GM12872 (cell line): ENCODE data around the gene DIPK1A.

Experiments
- TF ChIP-seq, protein P1 (sequence below): IDR thresholded peaks from 3 replicates; pipeline ENCODE4 v1.5.1; 2011; ENCODE audit warnings: low read depth, mild to moderate bottlenecking, low read length, moderate library complexity; ENCODE audit not compliant: insufficient read depth

Gene DIPK1A

DNA sequence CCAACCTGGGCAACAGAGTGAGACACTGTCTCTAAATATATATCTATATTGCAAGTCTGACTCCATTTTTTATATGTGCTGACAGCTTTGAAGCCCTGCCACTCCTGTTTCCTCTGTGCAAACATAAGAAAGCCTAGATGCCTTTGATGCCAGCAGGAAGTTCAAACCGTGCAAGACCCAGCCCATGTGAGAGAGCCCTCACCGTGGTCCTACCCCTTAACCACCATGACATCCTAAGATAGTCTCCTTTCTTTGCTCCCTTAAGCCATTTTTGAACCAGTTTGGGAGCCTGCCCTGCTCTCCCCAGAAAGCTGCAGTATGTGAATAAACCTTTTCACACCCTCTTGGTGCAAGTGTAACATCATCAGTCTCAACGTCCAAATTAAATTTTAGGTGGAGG is 3.7 kb upstream of the DIPK1A start:
- TF ChIP-seq, protein P1, sequence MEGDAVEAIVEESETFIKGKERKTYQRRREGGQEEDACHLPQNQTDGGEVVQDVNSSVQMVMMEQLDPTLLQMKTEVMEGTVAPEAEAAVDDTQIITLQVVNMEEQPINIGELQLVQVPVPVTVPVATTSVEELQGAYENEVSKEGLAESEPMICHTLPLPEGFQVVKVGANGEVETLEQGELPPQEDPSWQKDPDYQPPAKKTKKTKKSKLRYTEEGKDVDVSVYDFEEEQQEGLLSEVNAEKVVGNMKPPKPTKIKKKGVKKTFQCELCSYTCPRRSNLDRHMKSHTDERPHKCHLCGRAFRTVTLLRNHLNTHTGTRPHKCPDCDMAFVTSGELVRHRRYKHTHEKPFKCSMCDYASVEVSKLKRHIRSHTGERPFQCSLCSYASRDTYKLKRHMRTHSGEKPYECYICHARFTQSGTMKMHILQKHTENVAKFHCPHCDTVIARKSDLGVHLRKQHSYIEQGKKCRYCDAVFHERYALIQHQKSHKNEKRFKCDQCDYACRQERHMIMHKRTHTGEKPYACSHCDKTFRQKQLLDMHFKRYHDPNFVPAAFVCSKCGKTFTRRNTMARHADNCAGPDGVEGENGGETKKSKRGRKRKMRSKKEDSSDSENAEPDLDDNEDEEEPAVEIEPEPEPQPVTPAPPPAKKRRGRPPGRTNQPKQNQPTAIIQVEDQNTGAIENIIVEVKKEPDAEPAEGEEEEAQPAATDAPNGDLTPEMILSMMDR: no peak

DNA sequence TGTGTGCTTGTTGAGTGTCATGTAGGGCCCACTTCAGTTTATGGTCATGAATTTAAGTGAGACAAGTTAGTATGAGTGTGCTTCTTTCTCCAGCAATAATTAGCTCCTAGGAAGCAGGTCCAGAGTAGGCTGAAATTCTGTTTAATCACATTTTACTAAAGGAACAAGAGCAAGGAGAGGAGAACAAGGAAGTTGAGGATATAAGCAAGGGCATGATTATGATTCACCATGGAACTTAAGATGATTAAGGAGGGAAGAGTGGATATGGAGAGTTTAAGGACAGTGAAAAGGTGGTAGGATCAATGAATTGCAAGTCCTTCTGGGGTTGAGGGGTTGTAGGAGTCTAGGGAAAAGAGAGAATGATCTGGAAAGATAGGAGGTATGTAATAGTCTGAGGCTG is 3.1 kb upstream of the DIPK1A start:
- TF ChIP-seq, protein P1: no peak

DNA sequence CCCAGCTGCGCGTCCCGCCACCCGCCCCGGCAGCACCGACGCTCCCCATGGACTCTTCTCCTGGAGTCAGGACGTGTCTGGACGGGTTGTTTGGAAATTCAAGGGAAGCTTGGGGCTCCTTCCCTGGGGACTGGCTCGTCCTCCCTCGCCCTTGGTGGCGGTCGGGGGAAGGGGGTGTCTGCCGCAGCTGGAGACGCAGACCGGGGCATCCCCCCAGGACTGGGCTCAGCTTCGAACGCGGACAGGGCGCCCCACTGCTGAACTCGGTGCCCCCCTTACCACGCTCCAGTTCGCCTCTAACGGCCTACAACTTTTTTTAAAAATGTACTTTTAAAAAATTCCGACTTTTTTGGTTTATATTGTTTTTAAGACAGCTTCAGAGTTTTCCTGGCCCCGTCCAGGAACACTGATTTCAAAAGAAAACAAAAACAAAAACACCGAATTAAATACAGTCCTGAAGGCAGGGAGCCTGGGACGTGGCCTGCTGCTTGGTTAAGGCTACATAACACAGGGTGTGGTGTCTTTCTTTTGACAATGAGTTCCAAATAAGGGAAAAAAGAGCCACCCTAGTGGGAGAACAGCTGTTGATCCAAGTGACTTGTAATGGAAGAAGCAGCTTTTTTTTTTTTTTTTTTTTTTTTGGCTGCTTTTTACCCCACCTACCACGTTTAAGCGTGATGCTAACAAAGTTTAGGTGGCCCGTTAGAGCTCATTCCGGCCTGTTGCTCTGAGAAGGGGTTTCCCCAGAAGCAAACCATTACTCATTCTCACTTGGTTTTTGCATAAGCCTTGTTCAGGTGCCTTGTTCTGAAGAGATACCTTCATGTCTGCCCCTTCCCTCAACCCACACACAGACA is 862 bp upstream of the DIPK1A start:
- TF ChIP-seq, protein P1: no peak

DNA sequence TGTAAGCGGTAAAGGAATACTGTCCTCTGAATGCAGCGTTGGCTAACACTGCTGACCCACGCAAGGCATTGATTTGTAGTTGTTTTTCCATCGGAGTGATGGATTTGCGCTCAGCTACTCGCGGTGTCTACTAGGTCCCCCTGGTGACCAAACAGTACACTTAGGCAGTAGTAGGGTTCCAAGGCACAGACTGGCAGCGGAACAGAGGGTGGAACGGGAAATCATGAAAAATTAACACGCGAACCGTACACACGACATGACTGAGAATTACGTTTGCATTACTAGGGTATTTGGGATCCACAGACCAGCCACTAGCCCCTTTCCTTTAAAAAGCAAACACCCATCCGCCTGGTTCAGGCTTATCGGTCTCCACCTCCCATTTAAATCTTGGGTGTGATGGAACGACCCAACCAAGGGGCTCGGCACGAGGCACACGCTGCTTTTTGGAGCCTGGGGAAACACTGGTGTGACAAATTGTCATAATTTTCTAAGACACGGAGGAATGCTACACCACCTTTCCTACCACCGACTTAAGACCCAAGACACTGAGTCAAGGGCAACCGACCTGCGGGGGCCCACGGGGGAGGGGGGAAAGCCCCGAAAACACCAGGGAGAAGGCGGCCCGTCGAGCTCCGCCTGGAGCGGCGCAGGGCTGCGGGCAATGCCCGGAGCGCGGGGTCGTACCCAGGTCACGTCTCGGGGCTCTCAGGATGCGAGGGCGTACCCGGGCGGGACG is 699 bp downstream of the DIPK1A start:
- TF ChIP-seq, protein P1: peak; percentile 76

DNA sequence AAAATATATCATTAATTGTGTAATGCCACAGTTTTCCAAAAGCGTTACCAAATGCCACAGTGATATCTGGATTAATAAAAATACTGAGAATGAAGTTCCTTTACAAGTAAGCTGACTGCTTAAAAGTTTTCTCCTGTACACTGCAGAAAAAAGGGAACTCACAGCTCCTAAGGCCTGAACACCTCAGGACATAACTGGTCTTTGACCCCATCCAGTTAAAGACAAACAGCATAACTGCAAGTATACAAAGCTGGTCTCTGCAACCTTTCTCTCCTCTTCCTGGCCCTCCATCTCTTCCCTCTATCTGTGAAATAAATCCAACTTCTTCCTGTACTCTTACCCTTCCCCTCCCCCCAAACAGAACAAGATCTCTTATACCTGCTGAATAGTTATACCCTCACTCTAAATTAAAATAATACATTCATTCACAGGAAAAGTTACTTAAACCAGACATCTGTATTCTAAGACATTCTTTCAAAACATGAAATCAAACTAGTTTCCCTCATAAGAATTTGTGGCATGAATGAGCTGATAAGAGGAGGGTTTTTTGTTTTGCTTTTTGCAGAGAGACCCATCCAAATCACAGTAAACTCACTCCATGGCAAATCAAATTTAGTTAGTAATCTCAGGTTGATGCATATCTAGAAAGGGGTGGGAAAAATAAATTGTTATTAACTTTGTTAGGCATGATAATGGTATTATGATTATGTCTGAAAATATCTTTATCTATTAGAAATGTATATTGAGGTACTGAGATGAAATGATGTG is 2.9 kb downstream of the DIPK1A start:
- TF ChIP-seq, protein P1: no peak

DNA sequence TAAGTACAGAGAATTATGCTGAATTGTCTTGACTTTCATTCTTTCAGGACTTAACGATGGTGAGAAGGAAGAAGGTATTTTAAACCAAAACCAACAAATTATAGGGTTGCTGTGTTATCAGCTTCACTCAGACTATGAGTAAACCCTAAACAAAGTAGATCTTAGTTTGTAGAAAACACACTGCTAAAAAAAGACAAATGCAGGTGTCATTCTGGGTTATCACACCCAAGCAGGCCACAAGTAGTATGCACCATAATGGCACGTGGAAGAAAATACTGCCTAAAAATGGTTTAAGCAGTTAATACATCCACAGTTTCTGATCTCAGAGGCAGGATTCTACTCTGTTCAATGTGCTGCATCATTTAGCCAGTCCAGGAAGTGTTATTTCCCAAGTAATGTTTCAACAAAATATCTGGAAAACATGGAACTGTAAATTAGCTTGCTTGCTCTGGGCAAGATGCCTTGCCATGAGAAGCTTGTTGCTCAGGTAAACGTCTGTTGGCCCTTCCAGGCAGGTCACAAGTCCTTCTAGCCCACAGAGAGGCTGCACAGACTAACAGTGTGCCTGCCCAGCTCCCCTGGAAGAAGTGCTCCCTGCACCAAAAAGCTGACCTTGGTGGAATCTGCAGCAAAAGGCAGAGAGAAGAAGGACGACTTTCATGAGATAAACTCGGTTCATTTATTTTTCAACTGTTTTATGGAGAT is 4.1 kb downstream of the DIPK1A start:
- TF ChIP-seq, protein P1: no peak
